ENCODE data around the gene MGA. TPM values are rescaled to one million over a fixed set of nuclear protein-coding genes. Genes with fewer than 3 reads are reported as not detected.

MGA gene
- total RNA-seq, 1 donor from 2014 or later = 118 TPM

GRCh38 chr15:41659190-41659589 is 1.0 kb upstream of the MGA start:
- no peak for DNase-seq

GRCh38 chr15:41659855-41660234 is 360 bp upstream of the MGA start:
- DNase-seq = no peak

GRCh38 chr15:41661078-41661517 is 893 bp downstream of the MGA start:
- no peak for DNase-seq

- DNase-seq = peak; percentile 89
These were observed 1.5 kb downstream of the MGA start for GRCh38 chr15:41661518-41662225.

- no peak for DNase-seq
These were observed 6.2 kb downstream of the MGA start for GRCh38 chr15:41666353-41666920.

- no peak for DNase-seq
These were observed 9.5 kb downstream of the MGA start for GRCh38 chr15:41669701-41670100.

- DNase-seq = peak; percentile 60
These were observed 11.7 kb downstream of the MGA start for GRCh38 chr15:41671656-41672648.

- no peak for DNase-seq
These were observed 15.1 kb downstream of the MGA start for GRCh38 chr15:41675337-41675736.

GRCh38 chr15:41678742-41679141 is 18.5 kb downstream of the MGA start:
- no peak for DNase-seq

GRCh38 chr15:41683955-41684354 is 23.8 kb downstream of the MGA start:
- DNase-seq = no peak

GRCh38 chr15:41688671-41689070 is 28.5 kb downstream of the MGA start:
- DNase-seq = no peak

GRCh38 chr15:41689083-41689482 is 28.9 kb downstream of the MGA start:
- no peak for DNase-seq

- no peak for DNase-seq
These were observed 29.6 kb downstream of the MGA start for GRCh38 chr15:41689834-41690233.

GRCh38 chr15:41690636-41691035 is 30.4 kb downstream of the MGA start:
- DNase-seq = no peak

GRCh38 chr15:41691471-41691870 is 31.3 kb downstream of the MGA start:
- DNase-seq = no peak

- DNase-seq = no peak
These were observed 31.8 kb downstream of the MGA start for GRCh38 chr15:41692049-41692448.

- DNase-seq = no peak
These were observed 33.6 kb downstream of the MGA start for GRCh38 chr15:41693757-41694156.

GRCh38 chr15:41695750-41696436 is 35.7 kb downstream of the MGA start:
- peak; percentile 20 for DNase-seq

GRCh38 chr15:41698779-41699178 is 38.6 kb downstream of the MGA start:
- DNase-seq = no peak

GRCh38 chr15:41703120-41703519 is 42.9 kb downstream of the MGA start:
- no peak for DNase-seq

- no peak for DNase-seq
These were observed 52.8 kb downstream of the MGA start for GRCh38 chr15:41713047-41713446.

GRCh38 chr15:41714291-41714690 is 54.1 kb downstream of the MGA start:
- DNase-seq = no peak

All from tongue (tissue), 2 donors.